PFSK-1 (cell line): Measurements from ENCODE around the gene PRKN.

Source experiments
- FOXP2 ChIP-seq: optimal IDR thresholded peaks from 2 replicates; pipeline ENCODE3; 2011; ENCODE audit warnings: borderline replicate concordance, control low read depth, inconsistent platforms; ENCODE audit not compliant: insufficient read depth; ENCODE audit errors: extremely low read length, extremely low read depth
- POLR2AphosphoS5 ChIP-seq: IDR thresholded peaks from 2 replicates; pipeline ENCODE4 v1.6.1; 2012; ENCODE audit warnings: low read depth, mild to moderate bottlenecking, control low read depth, low read length, moderate library complexity
- REST ChIP-seq, 2 experiments: IDR thresholded peaks; 2 replicates each; pipeline versions ENCODE4 v1.6.1 to v1.8.0; 2011 to 2012; ENCODE audit warnings: low read depth in 2 of 2, low read length in 2 of 2, control low read depth in 1 of 2, inconsistent platforms in 1 of 2, mild to moderate bottlenecking in 1 of 2, moderate library complexity in 1 of 2; ENCODE audit not compliant: insufficient read depth in 1 of 2
- SIN3A ChIP-seq: IDR thresholded peaks from 2 replicates; pipeline ENCODE4 v1.6.1; 2012; ENCODE audit warnings: mild to moderate bottlenecking, low read length, moderate library complexity, borderline replicate concordance; ENCODE audit not compliant: insufficient read depth
- TAF1 ChIP-seq: IDR thresholded peaks from 2 replicates; pipeline ENCODE4 v1.6.1; 2012; ENCODE audit warnings: low read length, control low read depth, borderline replicate concordance; ENCODE audit not compliant: insufficient read depth

The PRKN gene

GRCh38 chr6:161956082-161956481 lies 771.5 kb downstream of the PRKN start:
- TF ChIP-seq SIN3A (no peak), TAF1 (no peak), FOXP2 (no peak), REST (IDR thresholded peaks at IDR 0.05; ENCODE audit: insufficient read depth in 1 of 2, low read depth in 2 of 2, low read length in 2 of 2) (no peak), POLR2AphosphoS5 (no peak)

GRCh38 chr6:161954699-161955276 lies 772.8 kb downstream of the PRKN start:
- TF ChIP-seq POLR2AphosphoS5 (no peak), TAF1 (no peak), FOXP2 (no peak)

DNA sequence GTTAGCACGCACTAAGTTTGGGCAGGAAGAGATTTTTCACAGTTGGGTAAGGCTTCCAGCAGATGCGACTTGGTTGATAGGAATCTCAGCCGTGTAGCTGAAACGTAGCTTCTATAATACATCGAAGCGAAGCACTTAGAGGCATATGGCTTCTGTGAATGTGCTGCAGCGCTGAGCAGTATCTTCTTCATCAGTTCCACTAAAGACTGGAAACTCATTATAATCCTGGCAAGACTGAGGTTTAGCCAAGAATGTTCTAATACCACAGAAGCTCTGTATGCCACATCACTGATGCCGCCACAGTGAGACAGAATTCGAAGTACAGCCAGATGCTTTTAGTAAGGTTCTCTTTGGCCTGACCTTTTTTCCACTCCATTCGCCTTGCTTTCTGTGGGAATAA lies 773.5 kb downstream of the PRKN start:
- TF ChIP-seq TAF1, result no peak
- TF ChIP-seq REST (IDR thresholded peaks at IDR 0.05; ENCODE audit: insufficient read depth in 1 of 2, low read depth in 2 of 2, low read length in 2 of 2), result no peak
- no peak for TF ChIP-seq FOXP2
- TF ChIP-seq SIN3A, result no peak
- no peak for TF ChIP-seq POLR2AphosphoS5

DNA sequence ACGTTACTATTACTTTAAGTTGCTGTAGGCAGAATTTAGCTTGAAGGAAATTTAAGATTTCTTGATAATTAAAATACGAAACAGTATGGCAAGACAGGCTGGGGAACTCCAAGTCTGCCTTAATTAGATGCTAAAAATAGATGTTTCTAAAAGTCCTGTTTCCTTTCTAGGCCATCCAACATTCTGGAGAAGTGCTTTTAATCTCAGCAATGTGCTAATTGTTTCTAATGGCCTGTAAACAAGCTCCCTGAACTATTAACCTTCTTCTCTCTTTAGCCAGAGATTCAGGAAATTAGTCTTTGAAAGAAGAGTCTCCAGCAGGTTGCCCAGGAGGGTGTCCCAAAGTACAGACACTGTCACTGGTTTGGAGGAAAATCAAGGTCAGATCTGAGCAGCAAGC lies 776.4 kb downstream of the PRKN start:
- TF ChIP-seq POLR2AphosphoS5, result no peak
- TF ChIP-seq TAF1, result no peak
- TF ChIP-seq FOXP2, result no peak
- TF ChIP-seq SIN3A, result no peak
- no peak for TF ChIP-seq REST (IDR thresholded peaks at IDR 0.05; ENCODE audit: insufficient read depth in 1 of 2, low read depth in 2 of 2, low read length in 2 of 2)

GRCh38 chr6:161949531-161949930 lies 778.0 kb downstream of the PRKN start:
- TF ChIP-seq REST (IDR thresholded peaks at IDR 0.05; ENCODE audit: insufficient read depth in 1 of 2, low read depth in 2 of 2, low read length in 2 of 2) (no peak), FOXP2 (no peak), TAF1 (no peak), POLR2AphosphoS5 (no peak), SIN3A (no peak)
